ENCODE measurements around the gene MAN2A1.
"Not testable (repeated sequence)": the region's sequence is repeated elsewhere in the genome, so short reads cannot be mapped to it uniquely, and the experiment has no call there.

MAN2A1 gene

DNA sequence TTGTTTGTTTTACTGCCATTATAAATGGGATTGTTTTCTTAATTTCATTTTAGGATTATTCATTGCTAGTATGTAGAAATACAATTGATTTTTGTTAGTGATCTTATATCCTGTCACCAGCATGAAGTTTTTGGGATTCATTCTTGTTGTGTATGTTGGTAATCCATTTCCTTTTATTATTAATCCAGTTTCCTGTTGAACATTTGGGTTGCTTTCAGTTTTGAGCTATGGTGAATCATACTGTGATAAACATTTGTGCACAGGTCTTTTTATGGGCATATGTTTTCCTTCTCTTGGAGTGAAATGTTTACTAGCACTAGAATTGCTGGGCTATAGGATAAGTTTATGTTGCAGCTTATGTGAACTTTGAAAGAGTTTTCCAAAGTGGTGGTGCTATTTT is 69.6 kb downstream of the MAN2A1 start:
- no peak for DNase-seq

DNA sequence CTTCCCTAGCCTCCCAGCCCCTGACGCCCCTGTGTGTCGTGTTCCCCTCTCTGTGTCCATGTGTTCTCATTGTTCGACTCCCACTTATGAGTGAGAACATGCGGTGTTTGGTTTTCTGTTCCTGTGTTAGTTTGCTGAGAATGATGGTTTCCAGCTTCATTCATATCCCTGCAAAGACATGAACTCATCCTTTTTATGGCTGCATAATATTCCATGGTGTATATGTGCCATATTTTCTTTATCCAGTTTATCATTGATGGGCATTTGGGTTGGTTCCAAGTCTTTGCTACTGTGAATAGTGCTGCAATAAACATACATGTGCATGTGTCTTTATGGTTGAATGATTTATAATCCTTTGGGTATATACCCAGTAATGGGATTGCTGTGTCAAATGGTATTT is 70.4 kb downstream of the MAN2A1 start:
- DNase-seq: not testable (repeated sequence)

DNA sequence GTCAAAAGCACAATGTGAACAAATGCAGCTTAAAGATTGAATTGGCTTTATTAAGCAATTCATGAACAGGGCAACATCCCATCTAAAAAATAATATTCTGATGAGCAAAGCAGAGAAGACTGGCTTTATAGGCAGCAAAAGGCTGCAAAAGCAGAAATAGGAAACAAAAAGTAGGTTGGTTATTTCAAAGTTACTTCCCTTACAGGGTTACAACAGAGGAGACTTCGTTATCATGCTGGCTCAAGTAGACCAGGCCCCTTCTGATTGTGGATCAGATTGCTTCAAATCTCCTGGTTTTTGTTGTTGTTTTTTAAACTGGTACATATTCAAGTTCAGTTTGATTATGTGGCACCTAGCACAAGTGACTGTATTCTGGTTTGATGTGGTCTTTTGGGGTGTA is 73.1 kb downstream of the MAN2A1 start:
- DNase-seq: no peak

DNA sequence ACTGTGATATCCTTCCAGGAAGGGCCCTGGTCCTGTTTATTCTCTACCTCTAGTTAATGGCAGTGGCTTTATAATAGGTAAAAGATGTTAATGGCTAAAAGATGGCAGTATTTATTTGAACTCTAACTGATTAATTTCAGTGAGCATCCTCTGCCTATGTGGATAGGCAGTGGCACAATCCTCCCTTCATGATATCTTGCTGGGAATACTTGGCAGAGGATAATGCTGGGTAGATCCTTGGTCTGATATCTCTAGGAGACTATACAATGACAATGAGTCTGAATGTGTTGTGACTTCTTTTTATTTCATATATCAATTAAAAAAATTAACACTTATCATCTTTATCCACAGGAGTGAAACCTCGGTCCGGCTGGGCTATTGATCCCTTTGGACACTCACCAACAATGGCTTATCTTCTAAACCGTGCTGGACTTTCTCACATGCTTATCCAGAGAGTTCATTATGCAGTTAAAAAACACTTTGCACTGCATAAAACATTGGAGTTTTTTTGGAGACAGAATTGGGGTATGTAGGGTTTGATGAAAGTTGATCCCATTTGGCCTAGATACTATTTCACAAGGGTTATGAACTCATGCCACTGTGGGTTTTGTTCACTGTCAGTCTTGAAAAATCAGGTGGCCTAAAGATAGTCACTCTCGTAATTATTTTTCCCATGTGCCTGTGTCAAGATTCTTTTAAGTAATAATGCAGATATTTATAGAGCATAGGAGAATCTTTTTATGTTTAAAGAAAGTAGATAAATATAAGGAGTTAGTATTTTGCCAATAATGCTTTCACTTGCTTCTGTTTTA is 77.7 kb downstream of the MAN2A1 start:
- DNase-seq: no peak

DNA sequence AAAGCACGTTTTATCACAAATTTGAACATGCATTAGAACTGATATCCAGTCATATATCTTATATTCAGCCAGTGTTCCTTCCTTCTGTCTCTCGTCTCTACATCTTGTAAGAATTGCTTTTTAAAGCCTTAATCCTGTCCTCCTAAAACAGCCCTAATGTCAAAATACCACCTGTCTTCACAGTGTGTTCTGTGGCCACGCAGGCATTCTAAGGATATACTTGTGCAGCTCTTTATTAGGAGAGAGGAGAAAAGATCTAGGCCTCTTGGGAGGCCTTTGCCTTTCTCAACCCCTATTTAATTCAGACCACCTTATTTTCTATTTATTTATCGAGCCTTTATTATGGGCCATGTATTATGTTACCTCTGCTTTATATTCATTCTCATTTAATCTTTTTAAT is 78.3 kb downstream of the MAN2A1 start:
- DNase-seq: no peak

DNA sequence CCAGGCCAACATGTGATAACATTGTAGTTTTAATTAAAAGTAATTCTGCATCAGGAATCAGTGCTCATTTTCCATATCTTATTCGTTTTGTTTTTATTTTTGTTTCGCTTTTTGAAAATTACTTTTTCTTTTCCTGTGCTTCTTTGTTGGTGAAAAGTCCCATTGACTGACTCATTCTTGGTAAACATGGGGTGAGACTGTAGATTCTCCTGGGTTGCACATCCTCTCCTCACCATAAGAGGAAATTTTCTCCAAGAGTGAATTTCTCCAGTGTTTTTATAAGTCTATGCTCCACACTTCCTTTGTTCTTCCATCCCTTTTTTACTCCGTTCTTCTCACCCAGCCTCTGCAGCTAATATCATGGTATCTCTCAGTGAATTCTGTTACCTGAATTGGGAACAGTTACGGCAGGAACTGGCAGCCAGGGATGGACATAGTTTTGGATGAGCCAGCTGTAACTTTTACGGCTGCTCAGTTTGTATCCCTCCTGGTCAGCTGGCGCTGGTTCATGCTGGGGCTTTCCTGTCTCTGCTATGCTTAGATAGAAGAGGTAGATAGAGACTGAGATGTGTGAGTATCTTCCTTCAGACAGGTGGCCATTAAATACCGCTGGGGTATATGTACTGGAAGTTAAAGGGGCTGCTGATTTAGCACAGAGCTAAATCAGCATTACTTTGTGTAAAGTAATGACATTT is 80.0 kb downstream of the MAN2A1 start:
- DNase-seq: no peak

DNA sequence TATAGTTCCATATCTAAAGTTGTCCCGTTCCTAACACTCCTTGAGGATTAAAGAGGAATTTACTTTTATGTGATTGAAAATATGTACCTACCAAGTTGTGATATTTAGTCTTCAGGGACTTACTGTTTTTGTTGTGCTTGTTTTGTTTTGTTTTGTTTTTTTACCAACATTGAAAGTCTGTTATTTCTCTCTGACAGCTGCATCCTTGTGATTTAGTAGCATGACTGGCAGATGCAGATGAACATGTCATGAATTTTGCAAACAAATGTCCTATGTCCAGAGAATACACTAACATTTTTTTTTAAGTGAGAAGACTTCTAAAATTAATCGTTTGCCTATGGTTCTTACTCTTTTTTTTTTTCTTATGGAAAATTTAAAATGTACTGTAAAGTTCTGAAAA is 85.4 kb downstream of the MAN2A1 start:
- no peak for DNase-seq

DNA sequence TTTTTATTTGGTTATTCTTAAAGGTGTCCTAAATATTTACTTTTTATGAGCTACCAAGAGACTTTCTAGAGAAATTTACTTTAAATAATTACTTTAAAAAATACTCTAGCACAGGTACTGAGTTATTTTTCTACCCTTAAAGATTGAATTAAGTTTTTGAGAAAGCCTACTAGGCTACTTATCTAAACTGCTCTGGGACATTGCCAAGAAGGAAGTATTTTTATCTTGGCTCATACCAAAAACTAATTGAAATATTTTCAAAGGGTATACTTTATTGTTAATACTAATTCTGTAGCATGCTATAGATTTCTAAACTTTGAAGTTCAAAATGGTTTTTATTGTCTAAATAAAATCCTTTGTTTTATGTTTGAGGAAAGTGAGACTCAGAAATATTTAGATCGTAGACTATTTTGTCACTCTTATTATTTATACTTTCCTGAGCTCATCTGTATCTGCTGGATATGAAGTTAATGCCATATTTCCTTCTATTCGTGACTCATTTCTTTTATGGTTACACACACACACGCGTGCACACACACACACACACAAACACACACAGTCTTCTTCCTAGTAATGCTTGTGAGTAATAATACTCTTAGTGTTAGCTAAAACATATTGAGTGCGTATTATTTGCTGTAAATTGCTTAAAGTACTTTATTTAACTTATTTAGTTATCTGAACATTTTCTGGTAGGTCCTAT is 89.5 kb downstream of the MAN2A1 start:
- no peak for DNase-seq

DNA sequence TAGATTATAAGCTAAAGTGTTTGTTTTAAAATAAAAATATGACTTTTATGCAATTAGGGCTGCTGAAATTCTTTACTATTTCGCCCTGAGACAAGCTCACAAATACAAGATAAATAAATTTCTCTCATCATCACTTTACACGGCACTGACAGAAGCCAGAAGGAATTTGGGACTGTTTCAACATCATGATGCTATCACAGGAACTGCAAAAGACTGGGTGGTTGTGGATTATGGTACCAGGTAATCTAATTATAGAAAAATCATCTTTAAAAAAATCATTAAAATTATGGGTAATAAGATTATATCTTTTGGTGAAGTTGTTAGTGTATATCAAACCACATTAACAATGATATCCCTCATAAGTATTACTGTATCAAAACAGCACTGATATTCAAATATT is 95.0 kb downstream of the MAN2A1 start:
- no peak for DNase-seq

DNA sequence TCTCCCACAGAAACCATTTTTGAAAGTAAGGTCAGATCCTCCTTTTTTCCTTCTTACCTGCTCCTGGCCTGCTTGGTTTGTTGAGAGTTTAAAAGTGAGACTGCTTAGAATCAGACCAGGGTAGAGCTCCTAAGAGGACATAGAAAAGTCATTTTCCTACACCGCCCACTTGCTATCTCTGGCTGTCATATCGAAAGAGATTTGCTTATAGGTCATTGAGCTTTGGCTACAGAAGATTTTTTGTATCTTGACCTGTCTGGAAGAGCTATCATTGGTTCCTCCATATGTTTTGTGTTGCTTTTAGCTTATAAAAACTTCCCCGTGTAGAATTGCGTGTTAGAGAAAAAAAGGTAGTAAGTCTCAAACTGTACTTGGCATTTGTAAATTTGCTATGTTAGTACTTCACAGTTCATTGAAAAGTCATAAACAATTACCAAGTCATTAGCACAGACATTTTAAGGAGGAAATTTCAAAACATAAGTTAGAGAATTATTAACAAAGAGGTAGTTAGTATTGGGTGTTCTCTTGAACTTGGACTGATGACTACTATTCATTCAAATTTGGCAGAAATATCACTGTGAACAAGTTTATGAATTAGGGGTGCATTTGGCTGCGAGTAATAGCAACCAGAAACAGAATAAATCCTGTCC is 96.6 kb downstream of the MAN2A1 start:
- no peak for DNase-seq

DNA sequence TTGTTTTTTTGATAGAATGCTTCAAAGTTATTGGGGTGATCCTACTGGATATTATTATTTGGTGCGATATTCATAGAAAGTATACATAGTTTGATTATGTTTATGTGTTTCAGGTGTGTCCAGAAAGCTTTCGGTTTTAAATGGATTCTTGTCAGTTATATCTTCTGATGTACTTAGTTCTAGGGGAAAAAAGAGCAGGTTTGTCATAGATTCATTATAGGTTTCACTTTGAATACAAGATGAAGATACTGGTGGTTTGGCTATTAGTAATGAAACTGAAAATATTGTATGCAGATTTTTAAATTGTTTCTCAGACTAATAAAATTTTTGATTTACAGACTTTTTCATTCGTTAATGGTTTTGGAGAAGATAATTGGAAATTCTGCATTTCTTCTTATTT is 98.9 kb downstream of the MAN2A1 start:
- DNase-seq: no peak

DNA sequence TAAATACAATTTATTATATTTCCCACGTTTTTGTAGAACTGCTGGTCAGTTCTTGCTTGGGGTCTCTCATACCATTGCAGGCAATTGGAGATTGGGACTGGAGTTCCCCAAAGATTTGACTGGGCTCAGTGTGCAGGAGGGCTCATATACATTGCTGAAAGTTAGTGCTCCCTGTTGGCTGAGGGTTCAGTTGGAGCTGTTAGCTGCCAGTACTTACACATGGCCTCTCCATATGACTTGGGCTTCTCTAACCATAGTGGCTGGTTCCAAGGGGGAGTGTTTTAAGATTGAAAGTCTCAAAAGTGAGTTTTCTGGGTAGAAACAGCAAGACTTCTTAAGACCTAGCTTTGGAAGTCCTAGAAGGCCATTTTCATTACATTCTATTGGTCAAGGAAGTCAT is 102.9 kb downstream of the MAN2A1 start:
- DNase-seq: no peak

DNA sequence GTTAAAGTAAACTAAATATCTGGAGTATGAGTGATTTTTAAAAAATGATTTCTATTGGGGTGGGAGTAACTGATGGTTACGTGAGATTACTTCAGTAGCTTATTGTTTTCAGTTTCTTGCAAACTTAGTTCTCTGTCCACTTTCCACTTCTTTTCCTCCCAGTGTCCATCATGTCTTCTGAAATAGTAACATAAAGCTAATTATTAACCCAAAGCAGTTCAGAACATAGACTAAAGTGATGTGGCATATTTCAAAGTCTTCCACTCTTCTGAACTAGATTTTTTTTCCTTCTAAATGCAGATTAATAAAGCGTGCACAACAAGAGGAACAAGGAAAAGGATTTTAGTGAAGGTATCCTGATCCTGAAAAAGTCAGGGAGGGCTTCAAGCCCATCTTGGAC is 114.1 kb downstream of the MAN2A1 start:
- no peak for DNase-seq

DNA sequence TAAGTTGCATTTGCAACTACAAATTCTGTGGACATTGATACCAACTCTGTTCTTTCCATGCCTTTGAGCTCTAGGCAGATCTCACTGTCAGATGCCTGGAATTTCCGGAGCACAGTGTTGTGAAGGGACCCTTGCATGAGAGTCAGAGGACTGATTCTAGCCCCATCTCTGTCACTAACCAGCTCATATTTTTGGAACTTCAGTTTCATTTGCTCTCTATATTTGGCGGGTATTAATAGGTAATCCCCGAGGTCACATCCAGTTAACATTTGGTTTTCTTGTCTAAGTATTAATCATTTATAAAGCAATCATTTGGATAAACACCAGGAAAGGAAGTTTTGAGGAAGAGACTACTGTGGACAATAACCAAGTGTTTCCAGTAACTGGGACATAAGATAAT is 115.7 kb downstream of the MAN2A1 start:
- no peak for DNase-seq

DNA sequence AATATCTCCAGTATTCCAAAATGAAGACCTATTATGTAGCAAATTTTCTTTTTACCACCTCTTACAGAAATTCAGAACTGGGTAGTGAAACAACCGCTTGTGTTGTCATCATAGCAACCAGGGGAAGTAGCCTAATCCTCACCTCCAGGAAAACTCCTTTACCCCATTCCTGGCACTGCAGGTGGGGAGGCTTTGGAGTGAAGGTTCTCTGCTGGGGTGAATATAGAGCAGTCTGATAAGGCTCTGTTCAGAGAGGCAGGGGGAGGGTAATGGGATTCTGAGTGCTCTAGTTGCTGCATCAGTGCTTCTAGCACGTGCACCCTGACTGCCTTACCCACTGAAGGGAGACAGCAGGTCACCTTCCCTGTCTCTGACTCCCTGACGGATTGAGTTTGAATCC is 116.2 kb downstream of the MAN2A1 start:
- no peak for DNase-seq

DNA sequence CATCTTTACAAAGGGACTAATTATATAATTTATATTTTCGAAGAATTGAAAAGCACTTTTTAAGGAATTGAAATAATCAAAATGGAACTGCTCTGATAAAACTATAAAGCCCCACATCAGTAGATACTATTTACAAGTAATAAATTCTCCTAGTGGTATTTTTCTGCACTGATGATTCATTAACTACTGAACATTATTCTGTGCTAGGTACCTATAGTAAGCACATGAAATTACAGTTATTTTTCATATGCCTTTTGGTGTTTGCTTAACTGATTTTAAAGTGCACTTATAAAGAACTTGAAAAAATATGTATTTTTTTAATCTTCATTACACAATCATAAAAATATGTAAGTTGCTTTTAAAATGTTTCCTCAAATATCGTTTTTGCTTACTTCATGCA is 123.0 kb downstream of the MAN2A1 start:
- no peak for DNase-seq

DNA sequence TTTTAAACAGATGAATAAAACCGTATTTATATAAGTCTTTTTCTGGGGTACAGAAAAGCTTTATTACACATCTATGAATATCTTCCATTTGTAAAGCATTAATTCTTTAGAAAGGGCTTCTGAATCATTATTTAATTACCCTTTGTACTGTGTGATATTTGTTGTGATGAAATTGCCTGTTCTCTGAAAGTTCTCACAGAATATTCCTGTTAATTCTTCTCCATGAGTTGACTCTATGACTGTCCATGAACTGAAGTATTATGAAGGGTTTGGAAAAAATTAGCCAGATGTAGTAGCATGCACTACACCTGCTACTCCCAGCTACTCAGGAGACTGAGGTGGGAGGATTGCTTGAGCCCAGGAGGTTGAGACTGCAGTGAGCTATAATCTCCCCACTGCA is 127.0 kb downstream of the MAN2A1 start:
- DNase-seq: no peak

DNA sequence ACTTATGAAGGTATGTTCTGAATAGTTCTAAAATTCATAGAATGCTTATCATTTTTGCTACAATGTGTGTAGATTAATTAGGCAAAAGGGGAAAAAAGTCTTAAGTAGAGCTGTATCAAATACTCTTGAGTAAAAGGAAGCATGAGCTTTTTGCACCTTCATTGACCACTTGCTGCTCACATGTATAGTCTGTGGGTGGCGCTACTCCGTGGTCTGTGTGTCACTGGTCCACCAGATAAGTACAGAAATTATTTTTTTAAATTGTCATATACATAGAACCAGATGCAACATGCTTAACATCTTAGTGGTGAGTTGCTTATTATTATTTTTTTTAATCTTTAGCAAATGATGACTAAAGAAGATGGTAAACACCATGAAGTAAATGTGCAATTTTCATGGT is 130.2 kb downstream of the MAN2A1 start:
- DNase-seq: no peak

DNA sequence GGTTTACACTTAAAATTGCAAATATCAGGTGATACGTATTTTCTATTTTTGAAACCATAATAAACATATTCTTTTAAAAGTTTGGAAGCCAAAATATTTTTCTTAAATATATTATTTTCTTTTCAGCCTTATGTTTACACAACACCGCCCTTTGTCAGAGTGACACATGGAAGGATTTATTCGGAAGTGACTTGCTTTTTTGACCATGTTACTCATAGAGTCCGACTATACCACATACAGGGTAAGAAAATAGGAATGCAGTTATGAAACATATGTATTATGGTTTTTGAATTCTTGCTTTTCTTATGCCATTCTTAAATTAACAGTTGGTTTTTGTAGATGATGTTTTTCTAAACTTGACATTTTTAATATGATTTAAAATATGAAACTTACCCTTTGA is 133.9 kb downstream of the MAN2A1 start:
- no peak for DNase-seq

DNA sequence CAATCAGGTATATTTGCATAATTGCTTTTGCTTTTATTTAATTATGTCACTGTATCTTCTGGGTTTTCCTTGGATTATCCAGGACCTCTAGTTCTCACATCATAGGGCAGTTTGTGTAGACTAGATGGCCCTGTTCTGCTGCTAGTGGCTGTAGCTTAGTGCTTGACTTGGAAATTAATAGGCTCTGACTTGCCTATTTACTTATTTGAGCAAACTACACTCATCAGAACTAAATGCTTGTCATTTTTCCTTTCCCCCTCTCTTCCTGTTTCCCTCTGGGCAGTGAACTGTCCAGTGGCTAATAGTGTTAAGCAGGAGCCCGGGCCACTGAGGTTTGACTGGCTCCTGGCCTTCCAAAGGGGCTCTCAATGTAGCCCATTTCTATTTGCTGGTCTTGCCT is 135.7 kb downstream of the MAN2A1 start:
- DNase-seq: no peak

DNA sequence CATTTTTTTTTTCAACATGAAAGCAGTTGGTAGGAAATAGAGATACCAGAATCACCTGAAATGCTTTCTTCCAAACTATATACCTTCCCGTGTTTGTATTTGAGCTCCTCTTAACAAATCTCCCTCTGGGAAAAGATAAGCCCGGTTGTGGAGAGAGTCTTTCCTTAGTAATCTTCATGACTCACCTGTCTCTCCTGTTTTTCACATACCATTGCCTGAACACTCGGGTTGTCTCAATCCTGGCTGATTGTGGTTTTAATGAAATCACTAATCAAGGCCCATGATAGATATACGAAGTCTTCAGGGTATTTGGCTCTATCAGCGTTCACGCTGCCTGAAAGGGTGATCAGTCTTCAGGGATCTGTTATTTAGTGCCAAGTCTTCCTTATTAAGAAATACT is 136.7 kb downstream of the MAN2A1 start:
- no peak for DNase-seq

DNA sequence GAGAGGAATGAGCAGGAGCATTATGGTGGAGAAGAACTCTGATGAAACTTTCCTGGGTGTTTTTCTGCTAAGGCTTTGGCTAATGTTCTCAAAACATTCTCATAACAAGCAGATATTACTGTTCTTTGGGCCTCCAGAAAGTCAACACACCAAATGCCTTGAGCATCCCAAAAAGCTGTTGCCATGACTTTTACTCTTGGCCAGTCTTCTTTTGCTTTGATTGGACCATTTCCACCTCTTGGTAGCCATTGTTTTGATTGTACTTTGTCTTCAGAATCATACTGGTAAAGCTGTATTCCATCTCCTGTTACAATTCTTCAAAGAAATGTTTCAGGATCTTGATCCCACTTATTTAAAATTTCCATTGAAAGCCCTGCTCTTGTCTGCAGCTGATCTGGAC is 139.6 kb downstream of the MAN2A1 start:
- DNase-seq: no peak

DNA sequence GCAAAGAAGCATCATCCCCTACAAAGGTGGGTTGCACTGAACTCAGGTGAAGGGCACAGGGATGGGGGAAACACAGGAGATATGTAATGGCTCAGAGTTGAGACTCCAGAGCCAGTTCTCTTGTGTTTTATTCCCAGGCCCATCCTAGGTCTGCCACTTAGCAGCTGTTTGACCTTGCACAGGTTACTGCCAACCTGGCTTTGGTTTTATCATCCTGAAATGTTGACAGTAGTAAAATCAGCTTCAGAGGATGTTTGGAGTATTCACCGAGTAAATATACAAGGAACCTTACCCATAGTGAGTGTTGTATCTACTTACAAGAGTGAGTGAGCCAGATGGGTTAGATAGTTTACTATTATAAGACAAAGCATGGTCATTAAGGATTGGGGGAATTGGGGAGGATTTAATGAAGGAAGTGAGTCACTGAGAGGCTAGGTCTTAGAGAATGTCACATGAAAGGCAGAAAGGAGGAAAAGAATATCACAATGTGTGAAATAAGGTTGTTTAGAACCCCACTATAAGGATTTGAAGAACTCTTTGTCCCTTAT is 141.3 kb downstream of the MAN2A1 start:
- no peak for DNase-seq

All from stimulated activated CD4-positive, alpha-beta T cell treated with anti-CD3 and anti-CD28 coated beads, Interleukin-4, amount 100 ng/mL, for 1 hour (primary cell).